CD4-positive, CD25-positive, alpha-beta regulatory T cell (primary cell): ENCODE data around the gene ZMAT2. TPM values are rescaled to one million over a fixed set of nuclear protein-coding genes. Genes with fewer than 3 reads are reported as not detected.
A peak's percentile ranks its signal among the peaks of the same experiment; 100 is the strongest.

ENCODE experiments used
- ATAC-seq, 2 donors: fragments of 150-1000 bp; cut with Tn5 transposase; one replicate each; pipeline ENCODE4 v1.10.0; 2021; ENCODE audit warnings: low read depth in 2 of 2, moderate number of reproducible peaks in 2 of 2, moderate library complexity in 1 of 2
- DNase-seq, 3 donors: peaks; one replicate each; pipeline versions ENCODE4 v3.0.0 to v3.0.0-alpha.2; 2012 to 2022; ENCODE audit warnings: mixed read lengths in 1 of 3
- H3K27ac ChIP-seq: one replicate; pipeline ENCODE4 v1.7.0; 2013; ENCODE audit warnings: mild to moderate bottlenecking, low read length; ENCODE audit not compliant: insufficient read depth, poor library complexity, severe bottlenecking
- H3K27me3 ChIP-seq: one replicate; pipeline ENCODE4 v1.7.0; 2013; ENCODE audit warnings: low read length; ENCODE audit not compliant: control insufficient read depth, insufficient read depth
- H3K36me3 ChIP-seq: one replicate; pipeline ENCODE4 v1.7.0; 2013; ENCODE audit warnings: mild to moderate bottlenecking, low read length, moderate library complexity; ENCODE audit not compliant: control insufficient read depth, insufficient read depth
- H3K4me1 ChIP-seq: 2 replicates; pipeline ENCODE4 v1.7.0; 2013; ENCODE audit warnings: mild to moderate bottlenecking, low read length; ENCODE audit not compliant: insufficient read depth, control insufficient read depth, poor library complexity, severe bottlenecking
- H3K4me3 ChIP-seq: one replicate; pipeline ENCODE4 v1.7.0; 2013; ENCODE audit warnings: low read depth, mild to moderate bottlenecking, low read length, moderate library complexity
- H3K9me3 ChIP-seq, 2 experiments: 1 replicate in 1 of 2; 2 replicates in 1 of 2; pipeline ENCODE4 v1.7.0; 2013; ENCODE audit warnings: low read length in 2 of 2, mild to moderate bottlenecking in 1 of 2, moderate library complexity in 1 of 2; ENCODE audit not compliant: control insufficient read depth in 2 of 2
- H3K27ac Mint-ChIP-seq, 3 donors: one replicate each; pipeline ENCODE4 v1.8.0; 2020 to 2022; ENCODE audit warnings: mild to moderate bottlenecking in 3 of 3, mixed read lengths in 3 of 3, moderate library complexity in 2 of 3
- H3K27me3 Mint-ChIP-seq: one replicate; pipeline ENCODE4 v1.8.0; 2022; ENCODE audit warnings: mild to moderate bottlenecking, mixed read lengths
- H3K36me3 Mint-ChIP-seq: one replicate; pipeline ENCODE4 v1.8.0; 2020; ENCODE audit warnings: mixed read lengths
- H3K4me1 Mint-ChIP-seq, 4 donors: one replicate each; pipeline ENCODE4 v1.8.0; 2020 to 2022; ENCODE audit warnings: mixed read lengths in 4 of 4, mild to moderate bottlenecking in 1 of 4
- H3K4me3 Mint-ChIP-seq, 4 donors: one replicate each; pipeline ENCODE4 v1.8.0; 2020 to 2022; ENCODE audit warnings: mild to moderate bottlenecking in 4 of 4, mixed read lengths in 4 of 4, moderate library complexity in 3 of 4
- H3K9me3 Mint-ChIP-seq, 7 donors: one replicate each; pipeline ENCODE4 v1.8.0; 2020 to 2022; ENCODE audit warnings: mixed read lengths in 7 of 7, mild to moderate bottlenecking in 3 of 7, moderate library complexity in 2 of 7
- polyA plus RNA-seq, 4 donors: library from polyadenylated mRNA; unstranded; fragments of 300-500 nt; fragmentation: Illumina TruSeq; gene quantifications; one replicate each; pipeline ENCODE4 v1.2.3, GENCODE V29; 2021
- total RNA-seq: library from RNA; stranded (reverse); gene quantifications from one replicate; pipeline ENCODE4 v1.2.3, GENCODE V29; 2022

Gene ZMAT2
- total and polyA plus RNA-seq, 5 donors from 2014 or later, result 48.5 to 97.5 (median 84.6) TPM

DNA sequence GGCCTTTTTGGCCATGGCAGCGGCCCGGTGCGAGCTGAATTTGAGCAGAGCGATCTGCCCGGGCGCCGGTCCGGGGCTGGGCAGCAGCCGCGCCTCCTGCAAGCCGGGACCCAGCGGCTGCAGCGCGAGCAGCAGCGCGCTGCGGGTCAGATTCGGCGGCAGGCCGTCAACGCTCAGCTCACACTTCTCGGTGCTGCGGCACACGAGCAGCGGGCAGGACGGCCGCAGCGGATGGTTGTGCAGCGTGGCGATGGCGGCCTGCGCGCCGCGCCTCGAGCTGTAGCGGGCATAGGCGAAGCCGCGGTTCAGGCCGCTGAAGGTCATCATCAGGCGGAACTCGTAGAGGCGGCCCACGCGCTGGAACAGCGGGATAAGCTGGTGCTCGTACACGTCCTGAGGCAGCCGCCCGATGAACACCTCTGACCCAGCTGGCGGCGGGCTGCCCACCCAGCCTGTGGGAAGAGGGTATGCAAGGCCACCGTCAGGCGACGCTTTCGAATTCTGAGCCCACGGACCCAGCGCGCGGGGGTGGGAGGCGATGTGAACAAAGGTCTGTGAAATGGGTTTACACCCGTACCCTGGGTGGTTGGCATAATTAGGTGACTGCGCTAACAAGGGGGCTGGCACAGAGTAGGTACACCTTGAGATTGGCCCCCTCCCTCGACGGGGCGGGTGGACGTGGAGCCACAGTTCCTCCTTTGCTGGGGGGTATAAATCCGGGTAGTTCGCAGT, 27.6 kb upstream of the ZMAT2 start:
- Mint-ChIP-seq H3K27ac (no peak overlapping the region), H3K9me3 (no peaks in the 10 kb centered on the region), H3K4me1 (peaks cover 0 to 12% (median 4%) of the 10 kb centered on the region in 4 donors), H3K4me3 (no peak overlapping the region), H3K27me3 (no peaks in the 10 kb centered on the region), H3K36me3 (peaks cover 40% of the 10 kb centered on the region)
- Histone ChIP-seq H3K9me3 (no peaks in the 10 kb centered on the region), H3K27ac (no peak overlapping the region), H3K4me1 (no peaks in the 10 kb centered on the region), H3K36me3 (peaks cover 72% of the 10 kb centered on the region), H3K27me3 (no peaks in the 10 kb centered on the region), H3K4me3 (no peak overlapping the region)
- no peak for DNase-seq
- peak in 1 of 2 donors; percentile 25 for ATAC-seq

DNA sequence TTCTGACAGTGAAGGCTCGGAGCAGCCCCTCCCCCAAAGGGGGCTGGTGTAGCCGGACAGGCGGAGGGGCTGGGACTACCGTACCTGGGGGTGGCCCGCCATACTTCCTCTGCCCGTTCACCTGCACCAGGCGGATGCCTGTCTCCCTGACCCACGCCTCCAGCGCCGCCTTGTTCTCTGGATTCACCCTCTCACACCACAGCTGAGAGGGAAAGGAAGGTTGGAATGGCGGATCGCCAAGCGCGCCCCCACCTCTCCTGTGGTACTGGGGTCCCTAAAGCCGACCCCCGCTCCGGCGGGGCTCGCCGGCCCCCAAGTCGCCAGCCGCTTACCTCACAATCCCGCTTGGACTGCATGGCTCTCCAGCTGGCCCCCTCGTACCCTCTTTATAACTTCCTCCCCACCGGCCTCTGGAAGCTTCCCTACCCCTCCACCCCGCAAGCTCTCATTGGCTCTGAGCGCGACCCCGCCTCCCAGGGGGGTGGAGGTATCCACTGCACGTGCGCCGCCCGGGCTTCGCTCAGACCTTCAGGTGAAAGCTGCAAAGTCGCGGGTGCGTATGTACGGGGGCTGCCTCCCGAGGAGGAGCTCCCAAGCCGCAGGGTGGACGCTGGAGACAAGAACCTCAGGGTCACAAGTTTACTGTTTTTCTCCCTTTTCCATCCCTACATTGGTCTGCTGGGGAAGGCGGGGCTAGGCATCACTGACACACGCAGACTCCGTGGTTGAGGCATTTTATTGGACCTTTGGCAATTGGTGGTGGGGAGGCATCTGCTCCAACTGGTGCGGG, 26.9 kb upstream of the ZMAT2 start, which contains the start of gene DND1:
DND1 (minus strand) TSS at position 390 of the 790 bp plus-strand sequence; CDS start at position 356, 34 bp downstream.
- ATAC-seq, result no peak
- Mint-ChIP-seq H3K27ac (peak within 1 kb of the TSS in 1 of 3 donors; percentile 38), H3K9me3 (no peaks in the 10 kb centered on the region), H3K4me1 (peaks cover 0 to 5% (median 0%) of the 10 kb centered on the region in 4 donors), H3K27me3 (no peaks in the 10 kb centered on the region), H3K36me3 (peaks cover 35% of the 10 kb centered on the region), H3K4me3 (peak within 1 kb of the TSS in 1 of 4 donors; percentile 54)
- Histone ChIP-seq H3K4me3 (no peak within 1 kb of the TSS), H3K4me1 (no peaks in the 10 kb centered on the region), H3K9me3 (no peaks in the 10 kb centered on the region), H3K36me3 (peaks cover 73% of the 10 kb centered on the region), H3K27ac (no peak within 1 kb of the TSS), H3K27me3 (no peaks in the 10 kb centered on the region)
- DNase-seq, result no peak

DNA sequence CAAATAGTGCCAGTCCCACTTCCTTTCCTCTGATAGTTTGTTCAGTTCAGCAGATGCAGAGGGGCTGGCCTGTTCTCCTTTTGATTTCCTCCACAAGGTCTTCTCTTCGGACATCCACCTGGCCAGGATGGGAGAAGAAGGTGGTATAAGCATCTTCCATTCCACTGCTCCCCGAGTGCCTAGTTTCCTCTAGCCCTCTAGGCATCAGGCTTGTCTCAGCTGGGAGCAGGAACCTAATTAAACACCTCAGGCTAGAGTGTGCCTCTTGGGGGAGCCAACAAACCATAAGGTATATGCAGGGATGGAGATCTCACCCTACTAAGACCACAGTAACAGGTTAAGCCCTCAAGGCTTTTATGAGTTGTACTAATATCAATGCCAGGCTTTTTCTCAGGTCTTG, 26.0 kb upstream of the ZMAT2 start:
- H3K36me3 ChIP-seq, result peaks cover 70% of the 10 kb centered on the region

DNA sequence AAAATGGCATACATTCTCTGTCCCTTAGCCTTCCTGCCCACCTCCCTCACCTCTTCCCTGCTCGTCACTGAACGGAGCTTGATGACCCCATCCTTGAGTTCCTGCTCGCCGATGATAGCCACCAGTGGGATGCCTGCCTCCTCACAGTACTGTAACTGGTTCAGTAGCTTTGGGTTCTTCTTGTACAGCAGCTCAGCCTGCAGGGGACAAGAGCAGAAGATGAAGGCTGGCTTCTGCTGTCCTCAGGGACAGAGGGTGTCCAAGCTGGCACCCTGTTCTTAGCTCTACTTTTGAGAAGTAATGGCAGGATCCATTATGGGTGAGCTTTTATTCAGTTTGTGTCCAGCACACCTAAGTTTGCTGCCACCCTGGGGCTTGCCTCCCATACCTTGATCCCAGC, 25.6 kb upstream of the ZMAT2 start:
- ATAC-seq, result no peak
- no peaks in the 10 kb centered on the region for H3K4me1 Mint-ChIP-seq
- no peaks in the 10 kb centered on the region for H3K9me3 Mint-ChIP-seq
- H3K4me3 Mint-ChIP-seq, result no peak overlapping the region
- Histone ChIP-seq H3K27ac (no peak overlapping the region), H3K27me3 (no peaks in the 10 kb centered on the region), H3K9me3 (no peaks in the 10 kb centered on the region), H3K36me3 (peaks cover 70% of the 10 kb centered on the region), H3K4me1 (no peaks in the 10 kb centered on the region), H3K4me3 (no peak overlapping the region)
- DNase-seq, result no peak
- peaks cover 30% of the 10 kb centered on the region for H3K36me3 Mint-ChIP-seq
- H3K27me3 Mint-ChIP-seq, result no peaks in the 10 kb centered on the region
- peak overlapping the region in 1 of 3 donors; percentile 38 for H3K27ac Mint-ChIP-seq

More for the DNA sequence above, 26.0 kb upstream of the ZMAT2 start:
- Histone ChIP-seq H3K27me3 (no peaks in the 10 kb centered on the region), H3K4me3 (no peak overlapping the region), H3K4me1 (no peaks in the 10 kb centered on the region), H3K27ac (no peak overlapping the region), H3K9me3 (no peaks in the 10 kb centered on the region)
- Mint-ChIP-seq H3K36me3 (peaks cover 34% of the 10 kb centered on the region), H3K27ac (peak overlapping the region in 1 of 3 donors; percentile 38), H3K9me3 (no peaks in the 10 kb centered on the region), H3K4me3 (peak overlapping the region in 1 of 4 donors; percentile 54), H3K27me3 (no peaks in the 10 kb centered on the region), H3K4me1 (no peaks in the 10 kb centered on the region)
- DNase-seq, result no peak
- no peak for ATAC-seq

DNA sequence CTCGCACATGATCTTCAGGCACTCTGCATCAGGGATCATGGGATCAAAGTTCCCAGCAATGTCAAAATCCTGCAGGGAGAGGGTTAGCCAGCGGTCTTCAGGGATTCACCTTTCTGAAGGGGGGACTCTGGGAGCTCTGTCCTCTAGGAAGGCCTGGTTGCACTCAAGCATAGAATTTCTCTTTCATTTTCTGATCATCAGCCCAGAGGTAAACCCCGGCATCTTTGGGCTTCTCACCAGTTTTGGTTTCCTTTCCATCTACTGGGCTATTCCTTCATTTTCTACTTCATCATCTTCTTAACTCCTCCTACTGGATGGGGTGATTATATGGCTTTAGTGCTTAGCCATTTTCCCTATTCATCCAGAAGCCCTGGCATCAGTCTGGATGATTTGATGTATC, 22.3 kb upstream of the ZMAT2 start:
- Histone ChIP-seq H3K4me3 (no peak overlapping the region), H3K27me3 (no peaks in the 10 kb centered on the region), H3K4me1 (no peaks in the 10 kb centered on the region), H3K27ac (no peak overlapping the region), H3K36me3 (peaks cover 73% of the 10 kb centered on the region), H3K9me3 (no peaks in the 10 kb centered on the region)
- no peak for DNase-seq
- Mint-ChIP-seq H3K27me3 (no peaks in the 10 kb centered on the region), H3K4me3 (no peak overlapping the region), H3K27ac (no peak overlapping the region), H3K9me3 (no peaks in the 10 kb centered on the region), H3K36me3 (peaks cover 38% of the 10 kb centered on the region), H3K4me1 (no peaks in the 10 kb centered on the region)
- ATAC-seq, result no peak

DNA sequence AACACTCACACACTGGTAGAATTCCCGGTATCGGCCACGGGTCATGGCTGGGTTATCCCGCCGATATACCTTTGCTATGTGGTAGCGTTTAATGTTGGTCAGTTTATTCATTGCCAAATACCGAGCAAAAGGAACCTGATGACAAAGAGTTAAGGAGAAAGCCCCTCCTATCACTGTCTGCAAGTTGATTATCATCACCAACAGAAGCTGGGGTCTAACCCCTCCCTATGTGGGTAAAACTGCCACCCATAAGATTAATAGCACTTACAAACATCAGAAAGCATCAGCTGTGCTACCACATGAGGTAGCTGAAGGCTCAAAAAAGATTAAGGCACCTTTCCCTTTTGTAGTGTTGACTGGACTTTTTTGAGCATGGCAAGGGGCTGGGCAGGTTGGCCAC, 21.3 kb upstream of the ZMAT2 start:
- peaks cover 71% of the 10 kb centered on the region for H3K36me3 ChIP-seq
- H3K9me3 ChIP-seq, result no peaks in the 10 kb centered on the region
- no peaks in the 10 kb centered on the region for H3K9me3 Mint-ChIP-seq
- no peaks in the 10 kb centered on the region for H3K4me1 ChIP-seq
- H3K27ac ChIP-seq, result no peak overlapping the region
- no peaks in the 10 kb centered on the region for H3K4me1 Mint-ChIP-seq
- DNase-seq (no peak), ATAC-seq (no peak)
- no peak overlapping the region for H3K4me3 ChIP-seq
- H3K4me3 Mint-ChIP-seq, result no peak overlapping the region
- H3K27me3 ChIP-seq, result no peaks in the 10 kb centered on the region
- no peaks in the 10 kb centered on the region for H3K27me3 Mint-ChIP-seq
- peaks cover 42% of the 10 kb centered on the region for H3K36me3 Mint-ChIP-seq
- H3K27ac Mint-ChIP-seq, result no peak overlapping the region

DNA sequence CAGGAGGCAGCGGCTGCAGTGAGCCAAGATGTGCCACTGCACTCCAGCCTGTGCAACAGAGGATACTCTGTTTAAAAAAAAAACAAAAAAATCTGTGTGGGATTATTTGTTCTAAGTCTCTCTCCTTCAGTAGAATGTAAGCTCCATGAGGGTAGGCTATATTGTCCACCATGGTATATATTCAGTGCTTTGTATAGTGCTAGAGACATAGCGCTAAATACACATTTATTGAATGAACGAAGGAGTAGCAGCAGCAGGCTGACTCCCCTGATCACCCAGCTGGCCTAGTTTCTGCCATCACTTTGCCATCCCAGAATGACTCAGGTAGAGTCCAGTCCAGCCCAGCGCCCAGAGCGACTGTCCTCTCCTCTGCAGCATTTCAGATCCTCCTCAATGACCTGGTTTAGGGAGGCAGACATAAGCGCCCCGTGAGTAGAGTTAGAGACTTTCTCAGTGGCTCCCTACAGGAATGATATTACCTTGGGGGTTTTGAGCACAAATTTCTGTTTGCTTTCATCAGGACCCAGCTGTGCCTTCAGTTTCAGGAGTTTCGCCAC, 9.8 kb upstream of the ZMAT2 start:
- no peak for DNase-seq
- peaks cover 18% of the 10 kb centered on the region for H3K36me3 Mint-ChIP-seq
- Histone ChIP-seq H3K27ac (peak overlapping the region; percentile 87), H3K4me3 (peak overlapping the region; percentile 92), H3K27me3 (no peaks in the 10 kb centered on the region), H3K4me1 (peaks cover 30% of the 10 kb centered on the region), H3K36me3 (peaks cover 29% of the 10 kb centered on the region), H3K9me3 (no peaks in the 10 kb centered on the region)
- no peaks in the 10 kb centered on the region for H3K27me3 Mint-ChIP-seq
- no peak for ATAC-seq
- H3K27ac Mint-ChIP-seq, result peak overlapping the region in 2 of 3 donors; percentile 97 to 98
- peaks cover 18 to 53% (median 45%) of the 10 kb centered on the region in 4 donors for H3K4me1 Mint-ChIP-seq
- peaks cover 0 to 1% (median 0%) of the 10 kb centered on the region in 7 donors for H3K9me3 Mint-ChIP-seq
- H3K4me3 Mint-ChIP-seq, result peak overlapping the region; percentile 91 to 99 (median 96)
